HG02588 (cell line): Measurements from ENCODE around the gene CD226.
"Not testable (repeated sequence)": the region's sequence is repeated elsewhere in the genome, so short reads cannot be mapped to it uniquely, and the experiment has no call there.

Experiments used
- ATAC-seq: cut with Tn5 transposase; IDR thresholded peaks from one replicate; pipeline ENCODE4 v1.9.1; 2021; ENCODE audit warnings: mild to moderate bottlenecking, moderate library complexity; ENCODE audit not compliant: unreplicated experiment

Gene CD226

GRCh38 chr18:69876490-69876889 lies 71.2 kb downstream of the CD226 start:
- no peak for ATAC-seq

GRCh38 chr18:69874058-69874457 lies 73.6 kb downstream of the CD226 start:
- no peak for ATAC-seq

GRCh38 chr18:69872661-69873060 lies 75.0 kb downstream of the CD226 start:
- no peak for ATAC-seq

GRCh38 chr18:69871363-69871762 lies 76.3 kb downstream of the CD226 start:
- no peak for ATAC-seq

- ATAC-seq, result no peak
These were observed 76.9 kb downstream of the CD226 start for GRCh38 chr18:69870736-69871135.

- ATAC-seq, result no peak
These were observed 81.5 kb downstream of the CD226 start for GRCh38 chr18:69866212-69866611.

GRCh38 chr18:69865776-69866175 lies 81.9 kb downstream of the CD226 start:
- no peak for ATAC-seq

GRCh38 chr18:69864802-69865201 lies 82.9 kb downstream of the CD226 start:
- ATAC-seq, result peak; percentile 73

- no peak for ATAC-seq
These were observed 88.8 kb downstream of the CD226 start for GRCh38 chr18:69858897-69859296.

GRCh38 chr18:69854455-69854854 lies 93.2 kb downstream of the CD226 start:
- ATAC-seq, result no peak

- no peak for ATAC-seq
These were observed 94.6 kb downstream of the CD226 start for GRCh38 chr18:69853051-69853450.

- ATAC-seq, result no peak
These were observed 101.8 kb downstream of the CD226 start for GRCh38 chr18:69845593-69846506.

- ATAC-seq, result no peak
These were observed 103.0 kb downstream of the CD226 start for GRCh38 chr18:69844656-69845055.

GRCh38 chr18:69843015-69843414 lies 104.7 kb downstream of the CD226 start:
- ATAC-seq, result no peak

- ATAC-seq, result no peak
These were observed 106.6 kb downstream of the CD226 start for GRCh38 chr18:69841117-69841516.

GRCh38 chr18:69840445-69840844 lies 107.2 kb downstream of the CD226 start:
- no peak for ATAC-seq

GRCh38 chr18:69840001-69840400 lies 107.7 kb downstream of the CD226 start:
- no peak for ATAC-seq

- no peak for ATAC-seq
These were observed 108.2 kb downstream of the CD226 start for GRCh38 chr18:69839497-69839896.

GRCh38 chr18:69838620-69839411 lies 108.9 kb downstream of the CD226 start:
- ATAC-seq, result peak; percentile 53

GRCh38 chr18:69838003-69838402 lies 109.7 kb downstream of the CD226 start:
- no peak for ATAC-seq

GRCh38 chr18:69834980-69835379 lies 112.7 kb downstream of the CD226 start:
- ATAC-seq, result not testable (repeated sequence)

- no peak for ATAC-seq
These were observed 117.5 kb downstream of the CD226 start for GRCh38 chr18:69830189-69830588.
